Epithelial cell of proximal tubule (primary cell): ENCODE results near the gene HM13. TPM values are rescaled to one million over a fixed set of nuclear protein-coding genes. Genes with fewer than 3 reads are reported as not detected.

ENCODE experiments used
- DNase-seq: peaks from one replicate; pipeline ENCODE4 v3.0.0-alpha.2; 2011; ENCODE audit warnings: low read depth
- H3K4me3 ChIP-seq: 2 replicates; pipeline ENCODE4 v1.5.1; 2011; ENCODE audit warnings: low read depth, mild to moderate bottlenecking, low read length
- total RNA-seq: library from RNA; depleted of rRNA; stranded (reverse); fragments of >200 nt; gene quantifications from 2 replicates; pipeline ENCODE4 v1.2.3, GENCODE V29; 2015
- TF ChIP-seq, protein P1 (sequence below): conservative IDR thresholded peaks from 2 replicates; pipeline ENCODE4 v1.5.1; 2012; ENCODE audit warnings: low read depth, mild to moderate bottlenecking, low read length

HM13 gene
- total RNA-seq, 1 donor from 2014 or later: 61.1 TPM

DNA sequence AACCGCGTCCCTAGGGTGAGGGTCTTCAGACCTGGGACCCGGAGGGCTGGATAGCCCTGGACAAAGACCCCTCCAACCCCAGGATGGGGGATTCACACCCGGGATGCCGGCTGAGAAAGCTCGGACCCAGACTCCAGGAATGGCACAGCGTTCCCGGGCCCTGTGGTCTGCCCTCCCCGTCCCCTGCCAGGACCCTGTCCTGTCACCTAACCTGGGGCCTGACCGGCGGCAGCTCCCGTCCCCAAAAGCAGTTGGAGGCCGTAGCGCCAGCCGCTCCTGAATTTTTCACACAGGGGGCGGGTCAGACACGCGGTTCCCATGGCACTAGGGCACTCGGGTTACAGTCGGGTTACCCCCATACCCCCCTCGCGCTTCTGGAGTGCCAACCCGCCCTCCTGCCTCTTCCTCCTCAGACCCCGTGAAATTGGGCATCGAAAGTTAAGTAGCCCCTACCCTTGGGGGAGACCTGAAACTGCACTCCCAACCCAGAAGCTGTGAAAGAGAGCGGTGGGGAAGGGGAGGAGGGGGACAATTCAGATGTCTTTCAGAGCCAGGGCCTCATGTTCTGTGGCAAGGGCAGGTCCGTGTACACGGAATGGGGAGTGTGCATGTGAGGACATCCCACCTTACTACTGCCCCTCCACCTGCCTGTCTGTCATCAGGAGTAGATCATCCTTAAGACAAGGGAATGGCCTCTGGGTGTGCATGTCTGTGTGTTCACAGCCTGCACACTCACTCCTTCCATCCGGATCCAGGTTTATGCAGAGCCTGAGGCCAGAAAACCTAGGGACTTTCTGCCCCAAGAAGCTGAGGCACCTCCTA, 38.6 kb upstream of the HM13 start:
- no peak for DNase-seq
- H3K4me3 ChIP-seq: no peak overlapping the region
- TF ChIP-seq, protein P1, sequence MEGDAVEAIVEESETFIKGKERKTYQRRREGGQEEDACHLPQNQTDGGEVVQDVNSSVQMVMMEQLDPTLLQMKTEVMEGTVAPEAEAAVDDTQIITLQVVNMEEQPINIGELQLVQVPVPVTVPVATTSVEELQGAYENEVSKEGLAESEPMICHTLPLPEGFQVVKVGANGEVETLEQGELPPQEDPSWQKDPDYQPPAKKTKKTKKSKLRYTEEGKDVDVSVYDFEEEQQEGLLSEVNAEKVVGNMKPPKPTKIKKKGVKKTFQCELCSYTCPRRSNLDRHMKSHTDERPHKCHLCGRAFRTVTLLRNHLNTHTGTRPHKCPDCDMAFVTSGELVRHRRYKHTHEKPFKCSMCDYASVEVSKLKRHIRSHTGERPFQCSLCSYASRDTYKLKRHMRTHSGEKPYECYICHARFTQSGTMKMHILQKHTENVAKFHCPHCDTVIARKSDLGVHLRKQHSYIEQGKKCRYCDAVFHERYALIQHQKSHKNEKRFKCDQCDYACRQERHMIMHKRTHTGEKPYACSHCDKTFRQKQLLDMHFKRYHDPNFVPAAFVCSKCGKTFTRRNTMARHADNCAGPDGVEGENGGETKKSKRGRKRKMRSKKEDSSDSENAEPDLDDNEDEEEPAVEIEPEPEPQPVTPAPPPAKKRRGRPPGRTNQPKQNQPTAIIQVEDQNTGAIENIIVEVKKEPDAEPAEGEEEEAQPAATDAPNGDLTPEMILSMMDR: no peak

DNA sequence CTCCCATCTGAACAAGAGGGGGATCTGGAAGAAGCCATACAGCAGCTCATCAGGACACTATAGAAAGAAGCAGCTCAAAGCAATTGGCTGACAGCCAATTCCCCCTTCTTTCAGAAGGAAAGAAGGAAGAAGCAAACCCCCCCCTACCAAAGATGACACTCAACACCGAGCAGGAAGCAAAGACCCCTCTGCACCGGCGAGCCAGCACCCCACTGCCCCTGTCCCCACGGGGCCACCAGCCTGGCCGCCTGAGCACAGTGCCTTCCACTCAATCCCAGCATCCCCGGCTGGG, 38.0 kb upstream of the HM13 start:
- TF ChIP-seq, protein P1: no peak
- no peak for DNase-seq
- H3K4me3 ChIP-seq: no peak overlapping the region

DNA sequence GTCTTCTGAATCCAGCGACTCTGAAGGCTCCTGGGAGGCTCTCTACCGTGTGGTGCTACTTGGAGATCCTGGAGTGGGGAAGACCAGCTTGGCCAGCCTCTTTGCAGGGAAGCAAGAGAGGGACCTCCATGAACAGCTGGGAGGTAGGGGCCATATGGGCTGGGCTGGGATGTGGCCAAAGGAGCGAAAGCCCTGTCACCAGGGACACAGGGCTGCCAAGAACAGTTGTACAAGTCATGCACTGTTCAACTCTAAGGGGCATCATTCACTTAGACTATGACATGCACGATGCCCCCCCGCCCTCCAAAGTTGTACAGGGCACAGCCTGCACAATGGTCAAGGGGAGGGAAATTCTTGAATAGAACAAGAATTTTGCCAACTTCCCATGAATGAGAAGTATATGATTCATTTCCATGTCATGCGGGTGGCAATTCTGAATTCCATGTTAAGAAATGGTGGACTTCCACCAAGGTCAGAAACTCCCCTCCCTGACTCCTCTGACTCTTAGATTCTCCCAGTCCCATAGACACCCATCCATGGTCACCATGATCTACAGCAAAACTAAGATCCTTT, 37.5 kb upstream of the HM13 start:
- TF ChIP-seq, protein P1: no peak
- no peak overlapping the region for H3K4me3 ChIP-seq
- no peak for DNase-seq

DNA sequence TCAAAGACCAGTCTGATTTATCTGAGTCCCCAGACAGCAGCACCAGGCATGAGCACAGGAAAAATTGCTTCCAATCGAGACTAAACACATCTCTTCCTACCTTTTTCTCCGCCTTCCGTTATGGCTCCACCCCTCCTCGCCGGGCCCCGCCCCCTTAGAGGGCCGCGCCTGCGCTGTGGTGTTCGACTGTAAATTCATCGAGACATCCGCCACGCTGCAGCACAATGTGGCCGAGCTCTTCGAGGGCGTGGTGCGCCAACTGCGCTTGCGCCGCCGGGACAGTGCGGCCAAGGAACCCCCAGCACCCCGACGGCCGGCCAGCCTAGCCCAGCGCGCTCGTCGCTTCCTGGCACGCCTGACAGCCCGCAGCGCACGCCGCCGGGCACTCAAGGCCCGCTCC, 30.2 kb upstream of the HM13 start:
- TF ChIP-seq, protein P1: no peak
- DNase-seq: no peak
- H3K4me3 ChIP-seq: no peak overlapping the region

DNA sequence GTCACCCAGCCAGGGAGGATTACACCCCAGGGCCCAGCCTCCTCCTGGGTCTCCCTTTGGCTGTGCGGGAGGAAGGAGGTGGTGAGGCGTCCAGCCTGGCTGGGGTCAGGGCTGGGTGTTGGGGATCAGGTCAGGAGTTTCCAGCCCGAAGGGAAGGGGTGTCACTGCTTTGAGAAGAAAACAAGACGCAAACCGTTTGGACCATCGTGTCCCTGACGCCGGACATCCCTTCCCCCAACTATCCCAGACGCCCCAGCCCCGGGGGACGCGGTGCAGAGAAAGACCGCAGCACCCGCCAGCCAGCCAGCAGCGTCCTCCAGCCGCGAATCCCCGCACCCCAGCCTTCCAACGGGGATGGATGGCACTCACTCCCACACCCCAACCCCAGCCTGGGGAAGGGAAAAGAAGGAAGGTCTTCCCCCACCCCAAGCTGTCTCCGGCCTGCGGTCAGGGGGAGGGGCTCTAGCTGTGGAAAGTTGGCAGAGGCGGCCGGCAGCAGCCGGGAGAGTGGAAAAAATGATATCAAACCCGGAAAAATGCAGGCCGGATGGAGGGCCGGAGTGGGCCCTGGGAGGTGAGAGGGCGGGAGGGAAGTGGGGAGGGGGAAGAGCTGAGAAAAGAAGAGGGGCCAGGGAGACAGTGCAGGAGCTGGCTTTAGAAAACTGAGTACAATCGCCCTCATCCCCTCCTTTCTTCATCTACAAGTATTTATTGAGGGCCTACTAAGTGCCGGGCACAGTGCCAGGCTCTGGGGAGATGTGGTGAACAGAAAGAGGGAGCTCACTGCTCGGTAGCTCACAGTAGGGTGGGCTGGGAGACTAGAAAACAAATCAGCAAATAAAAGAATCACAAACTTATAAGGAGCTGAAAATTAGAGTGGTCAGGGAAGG, 28.5 kb upstream of the HM13 start:
- TF ChIP-seq, protein P1: no peak
- H3K4me3 ChIP-seq: peak overlapping the region; percentile 23
- DNase-seq: no peak

DNA sequence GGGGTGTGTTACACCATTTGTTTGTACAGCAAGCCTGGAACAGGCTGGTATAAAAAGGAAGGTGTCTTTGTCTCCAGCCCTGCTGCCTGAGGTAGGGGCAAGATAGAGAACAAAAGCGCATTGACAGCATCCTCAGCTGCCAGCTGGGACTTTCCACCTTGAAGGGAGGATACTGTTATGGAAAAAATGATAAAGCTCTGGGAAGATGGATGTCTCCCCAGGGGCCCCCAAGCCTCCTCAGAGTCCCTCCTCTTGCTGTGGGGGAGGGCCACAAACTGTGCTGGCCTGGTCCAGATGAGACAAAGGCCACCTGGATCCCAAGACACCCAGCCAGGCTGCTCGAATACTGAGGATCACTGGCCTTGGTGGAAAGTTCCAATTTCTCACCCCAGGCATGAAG, 26.1 kb upstream of the HM13 start:
- TF ChIP-seq, protein P1: no peak
- DNase-seq: no peak
- H3K4me3 ChIP-seq: no peak overlapping the region
